CD14-positive monocyte (primary cell): Measurements from ENCODE around the gene MYO3B. TPM values are rescaled to one million over a fixed set of nuclear protein-coding genes. Genes with fewer than 3 reads are reported as not detected.

ENCODE experiments used
- DNase-seq, 3 donors: peaks; one replicate each; pipeline ENCODE4 v3.0.0-alpha.2; 2011 to 2022
- H2AFZ ChIP-seq: 2 replicates; pipeline ENCODE4 v1.6.0; 2012; ENCODE audit warnings: mild to moderate bottlenecking, low read depth, low read length, inconsistent platforms; ENCODE audit not compliant: insufficient read depth, poor library complexity, severe bottlenecking
- H3K27ac ChIP-seq, 2 donors: 1 replicate in 1 of 2; 2 replicates in 1 of 2; pipeline ENCODE4 v1.5.1; 2012 to 2013; ENCODE audit warnings: low read length in 2 of 2, control low read depth in 1 of 2, inconsistent platforms in 1 of 2, low read depth in 1 of 2, mild to moderate bottlenecking in 1 of 2
- H3K27me3 ChIP-seq, 2 donors: one replicate each; pipeline versions ENCODE4 v1.6.0 to v1.6.1; 2011 to 2013; ENCODE audit warnings: low read length in 2 of 2; ENCODE audit not compliant: control insufficient read depth in 2 of 2, insufficient read depth in 2 of 2
- H3K36me3 ChIP-seq, 2 donors: replicated peaks in 1 of 2; 1 replicate in 1 of 2; 2 replicates in 1 of 2; pipeline versions ENCODE4 v1.5.1 to v1.6.1; 2012 to 2013; ENCODE audit warnings: low read length in 2 of 2, control low read depth in 1 of 2, inconsistent platforms in 1 of 2, mild to moderate bottlenecking in 1 of 2; ENCODE audit not compliant: insufficient read depth in 2 of 2, control insufficient read depth in 1 of 2
- H3K4me1 ChIP-seq, 2 donors: 1 replicate in 1 of 2; 2 replicates in 1 of 2; pipeline versions ENCODE4 v1.5.1 to v1.6.1; 2012 to 2013; ENCODE audit warnings: low read length in 2 of 2, control low read depth in 1 of 2, inconsistent platforms in 1 of 2, mild to moderate bottlenecking in 1 of 2, moderate library complexity in 1 of 2; ENCODE audit not compliant: insufficient read depth in 2 of 2, control insufficient read depth in 1 of 2
- H3K4me2 ChIP-seq: replicated peaks from 2 replicates; pipeline ENCODE3; 2012; ENCODE audit warnings: low read length, moderate library complexity, mild to moderate bottlenecking; ENCODE audit not compliant: poor library complexity, severe bottlenecking; ENCODE audit errors: extremely low read depth
- H3K4me3 ChIP-seq, 3 experiments: fragments of 200-600 bp in 1 of 3; sonication (generic) in 1 of 3; replicated peaks in 1 of 3; 1 replicate in 2 of 3; 2 replicates in 1 of 3; pipeline ENCODE4 v1.5.1; 2011 to 2013; ENCODE audit warnings: low read length in 3 of 3, mild to moderate bottlenecking in 3 of 3, control low read depth in 2 of 3, low read depth in 2 of 3, inconsistent platforms in 1 of 3, moderate library complexity in 1 of 3
- H3K79me2 ChIP-seq: 2 replicates; pipeline ENCODE4 v1.6.0; 2012; ENCODE audit warnings: mild to moderate bottlenecking, control low read depth, inconsistent platforms, low read length, moderate library complexity; ENCODE audit not compliant: insufficient read depth
- H3K9ac ChIP-seq: 2 replicates; pipeline ENCODE4 v1.6.0; 2017; ENCODE audit warnings: low read length, mild to moderate bottlenecking; ENCODE audit not compliant: insufficient read depth, poor library complexity, severe bottlenecking
- H3K9me3 ChIP-seq, 2 donors: replicated peaks in 1 of 2; 1 replicate in 1 of 2; 2 replicates in 1 of 2; pipeline versions ENCODE4 v1.5.1 to v1.6.1; 2012 to 2013; ENCODE audit warnings: low read length in 2 of 2, control low read depth in 1 of 2; ENCODE audit not compliant: control insufficient read depth in 1 of 2, insufficient read depth in 1 of 2
- H4K20me1 ChIP-seq: 2 replicates; pipeline ENCODE4 v1.6.0; 2012; ENCODE audit warnings: mild to moderate bottlenecking, low read length, control low read depth, moderate library complexity; ENCODE audit not compliant: insufficient read depth
- H3K27ac Mint-ChIP-seq, 7 donors: one replicate each; pipeline ENCODE4 v1.8.0; 2020; ENCODE audit warnings: mild to moderate bottlenecking in 7 of 7, mixed read lengths in 7 of 7, moderate library complexity in 6 of 7, inconsistent platforms in 2 of 7
- H3K27me3 Mint-ChIP-seq, 3 donors: one replicate each; pipeline ENCODE4 v1.8.0; 2021 to 2022; ENCODE audit warnings: low read depth in 3 of 3, mild to moderate bottlenecking in 3 of 3, mixed read lengths in 3 of 3, moderate library complexity in 3 of 3, inconsistent platforms in 1 of 3
- H3K36me3 Mint-ChIP-seq, 2 donors: one replicate each; pipeline ENCODE4 v1.8.0; 2020; ENCODE audit warnings: mixed read lengths in 2 of 2, inconsistent platforms in 1 of 2, mild to moderate bottlenecking in 1 of 2
- H3K4me1 Mint-ChIP-seq: one replicate; pipeline ENCODE4 v1.8.0; 2020; ENCODE audit warnings: mild to moderate bottlenecking, mixed read lengths
- H3K4me3 Mint-ChIP-seq, 2 donors: one replicate each; pipeline ENCODE4 v1.8.0; 2020; ENCODE audit warnings: mild to moderate bottlenecking in 2 of 2, mixed read lengths in 2 of 2, moderate library complexity in 1 of 2
- H3K9me3 Mint-ChIP-seq, 7 donors: one replicate each; pipeline ENCODE4 v1.8.0; 2020 to 2022; ENCODE audit warnings: mixed read lengths in 7 of 7, mild to moderate bottlenecking in 6 of 7, moderate library complexity in 6 of 7, inconsistent platforms in 2 of 7
- WGBS: methylation state at CpG from one replicate; pipeline ENCODE4 v1.1.5; 2013; ENCODE audit warnings: missing lambda C conversion rate; ENCODE audit not compliant: insufficient coverage; 5-methylcytosine and 5-hydroxymethylcytosine counted together
- intact Hi-C, 2 donors: fragments of 100-400 bp; cut with micrococcal nuclease; formaldehyde crosslinking; loops; one replicate each; pipeline versions ENCODE4 v1.15.0 to v1.15.1; 2023
- polyA plus RNA-seq, 3 donors: library from polyadenylated mRNA; depleted of rRNA in 1 of 3; unstranded in 2 of 3; stranded (reverse) in 1 of 3; fragments of 300-500 nt in 2 of 3; fragments of >200 nt in 1 of 3; fragmentation: Illumina TruSeq in 2 of 3; gene quantifications; 1 replicate in 2 of 3; 2 replicates in 1 of 3; pipeline ENCODE4 v1.2.3, GENCODE V29; 2012 to 2021
- TF ChIP-seq, protein P1 (sequence below): fragments of 200-600 bp; IDR thresholded peaks from one replicate; pipeline ENCODE4 v1.8.0; 2022; ENCODE audit warnings: antibody characterized with exemption, mild to moderate bottlenecking

Gene MYO3B
- polyA plus RNA-seq, 3 donors = not detected

DNA sequence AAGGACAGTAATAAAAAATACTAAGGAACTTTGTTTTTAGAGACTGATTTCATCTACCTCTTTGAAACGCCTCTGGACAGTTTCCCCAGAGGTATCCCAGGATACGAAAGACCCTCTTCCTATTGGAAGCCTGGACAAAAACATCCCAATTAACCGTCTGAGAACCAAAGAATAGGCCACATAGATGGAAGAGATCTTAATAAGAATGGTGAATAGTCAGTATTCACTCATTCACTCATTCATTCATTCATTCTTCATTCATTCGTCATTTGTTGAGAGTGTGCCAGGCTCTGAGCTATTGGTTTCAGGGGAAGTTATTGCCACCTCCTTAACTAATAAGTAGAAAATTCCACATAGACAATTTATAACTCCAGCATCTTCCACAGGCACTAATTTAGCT is 464.0 kb downstream of the MYO3B start:
- Mint-ChIP-seq H3K27me3 (peaks cover 3 to 11% (median 8%) of the 10 kb centered on the region in 3 donors), H3K9me3 (no peaks in the 10 kb centered on the region), H3K36me3 (no peaks in the 10 kb centered on the region), H3K4me3 (no peak overlapping the region), H3K27ac (no peak overlapping the region), H3K4me1 (no peaks in the 10 kb centered on the region)
- Histone ChIP-seq H3K4me3 (no peak overlapping the region), H3K27me3 (no peaks in the 10 kb centered on the region), H3K9me3 (no peaks in the 10 kb centered on the region), H3K4me2 (no peak overlapping the region), H2AFZ (no peak overlapping the region), H3K36me3 (no peaks in the 10 kb centered on the region), H3K4me1 (no peaks in the 10 kb centered on the region), H4K20me1 (no peaks in the 10 kb centered on the region), H3K79me2 (no peaks in the 10 kb centered on the region), H3K9ac (no peak overlapping the region), H3K27ac (no peak overlapping the region)
- no peak for DNase-seq
- no CpG with 5 or more reads among the region's 4 CpGs for WGBS
- TF ChIP-seq, protein P1, sequence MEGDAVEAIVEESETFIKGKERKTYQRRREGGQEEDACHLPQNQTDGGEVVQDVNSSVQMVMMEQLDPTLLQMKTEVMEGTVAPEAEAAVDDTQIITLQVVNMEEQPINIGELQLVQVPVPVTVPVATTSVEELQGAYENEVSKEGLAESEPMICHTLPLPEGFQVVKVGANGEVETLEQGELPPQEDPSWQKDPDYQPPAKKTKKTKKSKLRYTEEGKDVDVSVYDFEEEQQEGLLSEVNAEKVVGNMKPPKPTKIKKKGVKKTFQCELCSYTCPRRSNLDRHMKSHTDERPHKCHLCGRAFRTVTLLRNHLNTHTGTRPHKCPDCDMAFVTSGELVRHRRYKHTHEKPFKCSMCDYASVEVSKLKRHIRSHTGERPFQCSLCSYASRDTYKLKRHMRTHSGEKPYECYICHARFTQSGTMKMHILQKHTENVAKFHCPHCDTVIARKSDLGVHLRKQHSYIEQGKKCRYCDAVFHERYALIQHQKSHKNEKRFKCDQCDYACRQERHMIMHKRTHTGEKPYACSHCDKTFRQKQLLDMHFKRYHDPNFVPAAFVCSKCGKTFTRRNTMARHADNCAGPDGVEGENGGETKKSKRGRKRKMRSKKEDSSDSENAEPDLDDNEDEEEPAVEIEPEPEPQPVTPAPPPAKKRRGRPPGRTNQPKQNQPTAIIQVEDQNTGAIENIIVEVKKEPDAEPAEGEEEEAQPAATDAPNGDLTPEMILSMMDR = no peak
- intact Hi-C loops = no loop called here

GRCh38 chr2:170643346-170643745 is 465.4 kb downstream of the MYO3B start:
- Mint-ChIP-seq H3K27ac (no peak overlapping the region), H3K36me3 (no peaks in the 10 kb centered on the region), H3K9me3 (no peaks in the 10 kb centered on the region), H3K4me1 (no peaks in the 10 kb centered on the region), H3K27me3 (peaks cover 3 to 11% (median 8%) of the 10 kb centered on the region in 3 donors), H3K4me3 (no peak overlapping the region)
- intact Hi-C loops = no loop called here
- DNase-seq = no peak
- H3K4me2 ChIP-seq = no peak overlapping the region
- no peaks in the 10 kb centered on the region for H3K4me1 ChIP-seq
- H3K36me3 ChIP-seq = no peaks in the 10 kb centered on the region
- TF ChIP-seq, protein P1 = no peak
- no peak overlapping the region for H3K9ac ChIP-seq
- no peaks in the 10 kb centered on the region for H4K20me1 ChIP-seq
- no peaks in the 10 kb centered on the region for H3K27me3 ChIP-seq
- no peak overlapping the region for H3K27ac ChIP-seq
- WGBS = 64% methylated on average over 2 of the region's 2 CpGs
- H3K79me2 ChIP-seq = no peaks in the 10 kb centered on the region
- no peaks in the 10 kb centered on the region for H3K9me3 ChIP-seq
- no peak overlapping the region for H2AFZ ChIP-seq
- no peak overlapping the region for H3K4me3 ChIP-seq
